Skeletal muscle cell (primary cell): Measurements from ENCODE around the gene TMCO6.
"Not testable (repeated sequence)": the region's sequence is repeated elsewhere in the genome, so short reads cannot be mapped to it uniquely, and the experiment has no call there.

ENCODE experiments used
- DNase-seq: peaks from one replicate; pipeline ENCODE4 v3.0.0-alpha.2; 2010; ENCODE audit warnings: low read depth
- H3K4me3 ChIP-seq: 2 replicates; pipeline ENCODE4 v1.5.1; 2011; ENCODE audit warnings: low read depth, mild to moderate bottlenecking, control low read depth, low read length, moderate library complexity

The TMCO6 gene

DNA sequence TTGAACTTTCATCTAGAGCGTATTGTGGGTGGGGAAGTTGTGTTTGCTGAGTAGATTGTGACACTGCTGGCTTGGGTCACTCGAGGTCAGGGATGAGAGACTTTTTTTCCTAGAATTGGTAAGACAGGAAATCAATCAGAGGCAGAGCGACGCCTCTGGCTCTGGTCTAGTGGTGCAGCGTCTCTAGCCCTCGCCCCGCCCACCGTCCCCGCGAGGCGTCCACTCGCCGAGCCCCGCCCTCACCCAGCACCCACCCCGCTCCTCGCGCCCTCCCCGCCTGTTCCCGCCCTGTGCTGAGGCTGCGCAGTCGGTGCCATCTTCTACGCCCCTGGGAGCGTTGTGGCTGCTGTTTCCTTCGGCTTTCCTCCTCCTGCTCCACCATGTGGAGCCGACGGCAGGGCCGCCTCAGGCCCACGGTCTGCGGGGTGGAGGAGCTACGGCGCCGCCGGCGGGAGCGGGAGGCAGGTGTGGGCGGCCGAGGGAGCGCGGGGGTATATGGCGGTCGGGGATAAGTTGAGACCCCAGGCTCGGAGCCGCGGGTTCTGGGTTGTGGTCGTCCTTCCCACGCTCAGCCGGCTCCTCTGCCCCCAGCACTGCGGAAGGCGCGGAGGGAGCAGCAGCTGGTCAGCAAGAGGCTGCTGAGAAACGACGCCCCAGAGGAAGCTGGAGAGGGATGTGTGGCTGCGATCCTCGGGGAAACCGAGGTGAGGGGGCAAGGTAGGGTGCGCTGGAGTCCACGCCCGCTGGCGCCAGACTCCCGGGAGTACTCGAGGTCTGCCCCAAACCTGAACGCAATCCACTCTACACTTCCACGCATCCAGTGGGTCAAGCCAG is at the start of gene TMCO6:
TSS of gene TMCO6 (plus strand) at position 304 of the 834 bp plus-strand sequence. CDS start at position 381, 77 bp downstream.
- peak; percentile 81 for DNase-seq
- peak within 1 kb of the TSS; percentile 77 for H3K4me3 ChIP-seq

DNA sequence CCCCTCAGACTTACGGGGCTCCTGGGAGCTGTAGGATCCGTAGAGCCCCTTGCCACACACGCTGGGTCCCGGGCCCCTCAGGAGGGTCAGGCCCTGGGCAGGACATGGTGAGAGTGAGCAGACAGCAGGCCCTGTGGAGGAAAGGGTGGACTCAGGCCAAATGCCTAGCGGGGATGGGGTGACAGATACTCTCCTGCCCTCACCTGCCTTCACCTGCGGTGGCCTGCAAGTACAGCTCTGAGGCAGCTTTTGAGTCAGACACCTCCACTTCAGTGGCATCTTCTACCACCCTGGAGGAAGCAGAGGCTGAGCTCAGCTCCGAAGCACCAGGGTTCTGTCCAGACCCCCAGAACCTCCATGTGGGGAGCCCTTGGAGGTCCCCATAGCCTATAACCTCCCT is 48.4 kb upstream of the TMCO6 start:
- no peak overlapping the region for H3K4me3 ChIP-seq
- no peak for DNase-seq

DNA sequence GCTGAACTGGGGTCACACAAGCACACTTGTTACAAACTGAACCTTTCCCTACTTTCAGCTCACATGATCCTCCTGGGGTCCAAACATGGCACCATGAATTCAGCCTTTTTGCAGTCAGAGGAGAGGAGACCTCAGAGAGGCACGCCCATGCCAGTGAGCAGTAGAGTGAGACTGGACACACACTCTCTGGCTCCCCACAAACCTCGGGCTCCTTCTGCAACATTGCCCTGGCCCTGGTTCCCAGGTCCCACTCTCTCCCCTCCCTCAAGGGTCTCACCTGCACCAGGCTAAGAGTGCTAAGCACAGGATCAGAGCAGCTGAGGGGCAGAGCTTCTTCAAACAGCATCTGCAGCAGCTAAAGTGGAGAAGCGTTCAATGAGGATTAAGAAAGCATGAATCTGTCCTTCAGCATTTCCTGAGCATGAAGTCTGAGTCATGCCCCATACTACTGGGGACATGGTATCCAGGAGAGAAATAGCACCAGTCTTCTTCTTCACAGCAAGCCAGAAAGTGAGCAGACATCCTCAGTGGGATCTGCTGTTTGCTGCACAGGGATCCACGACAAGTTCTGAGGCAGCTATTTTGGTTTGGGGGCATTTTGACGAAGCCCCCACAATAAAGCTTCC is 47.4 kb upstream of the TMCO6 start:
- no peak overlapping the region for H3K4me3 ChIP-seq
- DNase-seq: peak; percentile 13

DNA sequence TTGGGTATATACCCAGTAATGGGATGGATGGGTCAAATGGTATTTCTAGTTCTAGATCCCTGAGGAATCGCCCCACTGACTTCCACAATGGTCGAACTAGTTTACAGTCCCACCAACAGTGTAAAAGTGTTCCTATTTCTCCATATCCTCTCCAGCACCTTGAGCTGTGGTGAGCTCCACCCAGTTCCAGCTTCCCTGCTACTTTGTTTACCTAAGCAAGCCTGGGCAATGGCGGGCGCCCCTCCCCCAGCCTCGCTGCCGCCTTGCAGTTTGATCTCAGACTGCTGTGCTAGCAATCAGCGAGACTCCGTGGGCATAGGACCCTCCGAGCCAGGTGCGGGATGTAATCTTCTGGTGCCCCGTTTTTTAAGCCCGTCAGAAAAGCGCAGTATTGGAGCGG is 46.2 kb upstream of the TMCO6 start:
- not testable (repeated sequence) for H3K4me3 ChIP-seq, DNase-seq

DNA sequence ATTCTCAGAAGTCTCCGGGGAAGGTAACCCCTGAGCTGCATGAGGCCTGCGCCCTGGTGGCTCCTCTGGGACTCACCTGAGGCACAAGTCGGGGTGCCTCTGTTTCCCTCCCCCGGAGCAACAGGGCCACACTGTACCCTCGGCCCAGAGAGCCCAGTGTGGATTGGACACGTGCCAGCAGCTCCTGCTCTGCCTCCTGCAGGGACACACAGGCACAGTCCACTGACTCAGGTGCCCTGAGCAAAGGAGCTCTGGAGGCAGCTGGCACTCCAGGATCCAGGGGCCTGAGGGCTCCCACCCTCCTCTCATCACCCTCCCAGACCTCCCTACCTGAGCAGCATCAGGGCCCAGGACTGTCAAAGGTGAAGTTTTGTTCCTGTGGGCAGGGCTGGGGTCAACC is 45.1 kb upstream of the TMCO6 start:
- H3K4me3 ChIP-seq: no peak overlapping the region
- DNase-seq: no peak

DNA sequence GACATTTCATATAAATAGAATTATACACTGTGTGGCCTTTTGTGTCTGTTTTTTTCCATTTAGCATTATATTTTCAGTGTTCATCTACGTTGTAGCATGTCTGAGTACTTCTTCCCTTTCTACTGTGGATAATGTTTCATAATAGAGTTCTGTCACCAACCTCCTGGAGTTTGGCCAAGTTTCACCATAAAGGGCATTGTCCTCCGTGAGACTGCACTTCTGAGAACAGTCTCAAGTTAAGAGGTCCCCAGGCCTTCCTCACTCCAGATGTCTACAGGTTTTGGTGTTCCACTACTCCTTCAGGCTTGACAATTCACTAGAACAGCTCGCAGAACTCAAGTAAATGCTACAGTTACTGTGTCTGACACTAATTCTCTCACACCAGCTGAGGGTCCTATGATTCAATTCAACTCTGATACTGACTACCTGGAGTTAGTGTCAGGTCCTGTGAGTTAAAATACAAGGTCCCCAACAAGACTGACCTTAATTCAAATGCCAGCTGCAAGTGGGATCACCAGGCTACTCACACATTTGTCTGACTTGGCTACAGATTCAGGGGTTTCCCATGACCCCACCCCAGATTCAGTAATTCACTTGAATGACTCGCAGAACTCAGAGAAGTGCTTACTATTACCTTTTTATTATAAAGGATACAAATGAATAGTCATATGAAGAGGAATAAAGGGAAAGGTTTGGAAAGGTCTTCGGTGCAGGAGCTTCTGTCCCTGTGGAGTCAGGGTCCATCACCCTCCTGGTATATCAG is 43.5 kb upstream of the TMCO6 start:
- H3K4me3 ChIP-seq: no peak overlapping the region

DNA sequence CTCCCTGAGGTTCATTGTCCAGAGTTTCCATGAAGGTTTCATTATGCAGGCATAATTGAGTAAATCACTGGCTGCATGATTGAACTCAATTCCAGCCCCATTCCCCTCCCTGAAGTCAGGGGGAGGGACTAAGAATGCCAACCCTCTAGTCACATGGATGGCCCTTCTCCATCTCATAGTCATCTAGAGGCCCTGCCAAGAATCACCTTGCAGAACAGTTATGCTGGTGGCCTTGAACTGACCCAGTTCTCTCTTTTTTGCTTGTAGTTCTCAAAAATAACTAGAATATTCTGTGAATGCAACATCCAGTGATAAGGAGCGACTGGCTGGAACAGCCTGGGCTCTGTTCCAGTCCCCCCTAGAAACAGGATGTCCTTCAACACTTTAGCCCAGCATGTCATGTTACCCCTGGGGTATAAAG is 42.9 kb upstream of the TMCO6 start:
- no peak overlapping the region for H3K4me3 ChIP-seq
- no peak for DNase-seq

More for the DNA sequence above, 43.5 kb upstream of the TMCO6 start:
- DNase-seq: no peak

DNA sequence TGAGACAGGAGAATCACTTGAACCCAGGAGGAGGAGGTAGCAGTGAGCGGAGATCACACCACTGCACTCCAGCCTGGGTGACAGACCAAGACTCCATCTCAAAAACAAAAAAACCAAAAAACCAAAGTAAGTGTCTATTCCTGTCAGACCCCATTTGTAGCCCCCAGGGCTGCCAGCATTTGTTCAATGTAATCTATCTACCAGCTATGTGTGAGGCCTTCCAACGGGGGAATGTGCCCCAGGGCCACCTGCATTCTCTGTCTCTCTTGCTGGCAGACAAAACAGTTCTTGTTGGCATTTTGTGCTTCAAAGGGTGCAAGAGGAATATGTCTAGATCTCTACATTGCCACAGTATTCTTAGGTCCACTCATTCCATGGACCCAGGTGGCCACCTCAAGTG is 40.4 kb upstream of the TMCO6 start:
- H3K4me3 ChIP-seq: no peak overlapping the region
- DNase-seq: no peak

DNA sequence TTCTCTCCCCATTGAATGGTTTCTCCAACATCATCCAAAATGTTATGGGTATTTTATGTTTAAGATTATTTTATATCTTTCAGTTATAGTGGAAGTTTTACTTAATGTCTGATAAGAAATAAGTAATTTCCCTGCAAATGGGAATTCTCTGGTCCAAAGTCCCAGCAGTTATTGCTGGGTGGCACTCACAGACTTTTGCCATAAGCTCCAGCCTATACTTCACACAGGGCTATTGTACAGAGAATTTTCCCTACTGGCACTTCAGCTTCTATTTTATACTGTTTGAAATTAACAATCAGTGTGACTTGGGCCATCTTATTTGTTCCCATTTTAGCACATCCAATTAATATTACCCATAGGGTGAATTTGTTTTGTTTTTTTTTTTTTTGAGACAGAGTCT is 39.2 kb upstream of the TMCO6 start:
- DNase-seq: no peak
- no peak overlapping the region for H3K4me3 ChIP-seq

DNA sequence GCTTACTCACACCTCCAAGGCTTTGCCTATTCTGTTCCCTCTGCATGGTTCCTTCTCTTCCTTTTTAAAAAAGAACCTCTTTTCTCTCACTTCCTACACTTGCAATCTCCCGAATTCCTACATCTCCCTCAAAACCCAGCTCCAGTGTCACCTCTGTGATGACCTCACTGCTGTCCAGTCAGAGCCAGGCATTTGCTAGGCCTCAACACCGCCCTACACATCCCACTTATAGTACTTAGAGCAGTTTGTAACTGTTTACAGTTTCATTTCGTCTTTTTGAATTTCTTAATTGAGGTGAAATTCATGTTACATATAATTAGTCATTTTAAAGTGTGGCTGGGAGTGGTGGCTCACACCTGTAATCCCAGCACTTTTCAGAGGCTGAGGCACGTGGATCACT is 37.1 kb upstream of the TMCO6 start:
- DNase-seq: no peak
- H3K4me3 ChIP-seq: no peak overlapping the region

DNA sequence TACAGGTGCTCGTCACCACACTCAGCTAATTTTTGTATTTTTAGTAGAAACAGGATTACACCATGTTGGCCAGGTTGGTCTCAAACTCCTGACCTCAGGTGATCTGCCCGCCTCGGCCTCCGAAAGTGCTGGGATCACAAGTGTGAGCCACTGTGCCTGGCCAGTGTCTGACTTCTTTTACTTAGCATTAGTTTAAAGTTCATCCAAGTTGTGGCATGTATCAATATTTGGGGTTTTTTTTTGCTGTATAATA is 35.9 kb upstream of the TMCO6 start:
- not testable (repeated sequence) for H3K4me3 ChIP-seq, DNase-seq

DNA sequence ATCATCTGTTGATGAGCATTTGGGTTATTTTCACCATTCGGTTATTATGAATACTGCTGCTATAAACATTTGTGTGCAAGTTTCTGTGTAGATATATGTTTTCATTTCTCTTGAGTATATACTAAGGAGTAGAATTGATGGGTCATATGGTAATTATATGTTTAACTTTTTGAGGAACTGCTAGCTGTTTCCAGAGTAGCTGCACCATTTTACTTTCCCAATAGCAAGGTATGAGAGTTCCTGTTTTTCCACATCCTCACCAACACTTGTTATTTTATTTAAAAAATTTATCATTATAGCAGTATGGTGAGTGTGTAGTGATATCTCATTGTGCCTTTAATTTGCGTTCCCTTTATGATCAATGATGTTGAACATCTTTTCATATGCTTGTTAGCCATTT is 35.5 kb upstream of the TMCO6 start:
- no peak for DNase-seq
- no peak overlapping the region for H3K4me3 ChIP-seq

DNA sequence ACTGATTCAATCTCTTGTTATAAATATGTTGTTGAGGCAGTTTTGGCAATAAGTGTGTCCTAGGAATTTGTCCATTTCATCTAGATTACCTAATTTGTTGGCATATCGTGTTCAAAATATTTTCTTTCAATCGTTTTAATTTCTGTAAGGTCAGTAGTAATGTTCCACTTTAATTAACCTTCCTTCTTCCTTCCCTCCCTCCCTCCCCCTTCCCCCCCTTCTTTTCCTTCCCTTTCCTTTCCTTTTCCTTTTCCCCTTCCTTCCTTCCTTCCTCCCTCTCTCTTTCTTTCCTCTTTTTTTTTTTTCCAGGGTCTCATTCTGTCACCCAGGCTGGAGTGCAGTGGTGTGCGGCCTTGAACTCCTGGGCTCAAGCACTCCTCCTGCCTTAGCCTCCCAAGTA is 33.4 kb upstream of the TMCO6 start:
- no peak for DNase-seq
- no peak overlapping the region for H3K4me3 ChIP-seq

DNA sequence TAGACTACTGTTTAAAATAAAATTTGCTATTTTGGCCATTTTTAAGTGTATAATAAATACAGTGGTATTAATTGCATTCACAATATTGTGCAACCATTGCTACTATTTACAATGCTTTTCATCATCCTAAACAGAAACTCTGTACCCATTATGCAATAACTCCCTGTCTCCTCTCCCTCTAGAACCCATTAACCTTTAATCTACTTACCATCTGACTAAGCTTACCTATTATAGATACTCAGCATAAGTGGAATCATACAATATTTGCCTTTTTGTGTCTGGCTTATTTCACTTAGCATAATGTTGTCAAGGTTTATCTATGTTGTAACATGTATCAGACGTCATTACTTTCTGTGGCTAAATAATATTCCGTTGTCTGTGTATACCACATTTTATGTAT is 32.2 kb upstream of the TMCO6 start:
- DNase-seq: no peak

DNA sequence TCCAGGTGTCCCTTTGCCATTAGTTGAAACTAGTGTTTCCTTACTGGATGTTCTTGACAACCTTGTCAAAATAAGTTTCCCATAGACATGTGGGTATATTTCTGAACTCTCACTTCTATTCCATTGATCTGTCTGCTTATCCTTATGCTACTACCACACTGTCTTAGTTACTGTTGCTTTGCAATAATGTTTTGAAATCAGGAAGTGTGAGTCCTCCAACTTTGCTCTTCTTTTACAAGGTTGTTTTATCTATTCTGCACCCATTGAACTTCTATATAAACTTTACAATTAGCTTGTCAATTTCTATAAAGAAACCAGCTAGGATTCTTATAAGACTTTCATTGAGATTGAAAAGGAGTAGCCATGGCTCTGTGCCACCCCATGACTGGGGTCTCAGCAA is 30.5 kb upstream of the TMCO6 start:
- DNase-seq: no peak
- H3K4me3 ChIP-seq: no peak overlapping the region

More for the DNA sequence above, 32.2 kb upstream of the TMCO6 start:
- H3K4me3 ChIP-seq: no peak overlapping the region

DNA sequence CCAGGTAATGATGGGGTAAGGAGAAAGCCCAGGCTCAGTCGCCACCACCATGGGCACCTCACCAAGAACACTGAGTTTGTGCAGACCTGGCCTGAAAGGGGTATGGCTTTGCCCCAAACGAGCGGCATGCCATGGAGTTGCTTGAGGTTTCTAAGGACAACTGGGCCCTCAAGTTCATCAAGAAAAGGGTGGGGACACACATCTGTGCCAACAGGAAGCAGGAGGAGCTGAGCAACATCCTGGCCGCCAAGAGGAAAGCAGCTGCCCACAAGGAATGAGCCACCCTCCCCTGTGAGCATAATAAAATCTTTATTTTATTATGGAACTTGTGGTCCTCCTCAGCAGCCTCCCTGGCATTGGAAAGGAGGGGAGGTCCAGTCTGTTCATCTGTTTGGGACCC is 30.1 kb upstream of the TMCO6 start:
- no peak for DNase-seq
- no peak overlapping the region for H3K4me3 ChIP-seq

DNA sequence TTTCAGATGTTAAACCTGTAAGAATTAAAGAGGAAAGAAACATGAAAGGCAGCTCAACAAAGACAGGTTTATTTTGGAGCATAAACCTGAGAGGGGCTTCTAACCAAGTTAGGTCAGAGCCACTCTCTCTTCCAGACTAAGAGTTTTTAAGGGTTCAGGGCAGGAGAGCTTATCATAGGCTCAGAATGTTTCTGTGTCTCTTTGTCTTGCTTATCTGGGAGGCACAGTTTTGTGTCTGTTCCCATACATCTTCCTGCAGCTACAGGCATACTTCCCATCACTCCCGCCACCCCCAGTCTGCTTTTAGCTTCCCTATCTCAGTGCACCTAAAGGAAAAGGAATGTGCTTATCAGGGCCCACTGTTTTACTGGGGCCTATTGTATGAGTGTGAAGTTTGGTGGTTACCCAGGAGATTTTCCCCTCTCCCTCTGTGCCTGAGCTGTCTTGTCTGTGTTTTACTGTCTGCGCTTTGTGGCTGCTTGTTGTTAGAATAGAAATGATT is 28.2 kb upstream of the TMCO6 start:
- no peak for DNase-seq
- H3K4me3 ChIP-seq: no peak overlapping the region

DNA sequence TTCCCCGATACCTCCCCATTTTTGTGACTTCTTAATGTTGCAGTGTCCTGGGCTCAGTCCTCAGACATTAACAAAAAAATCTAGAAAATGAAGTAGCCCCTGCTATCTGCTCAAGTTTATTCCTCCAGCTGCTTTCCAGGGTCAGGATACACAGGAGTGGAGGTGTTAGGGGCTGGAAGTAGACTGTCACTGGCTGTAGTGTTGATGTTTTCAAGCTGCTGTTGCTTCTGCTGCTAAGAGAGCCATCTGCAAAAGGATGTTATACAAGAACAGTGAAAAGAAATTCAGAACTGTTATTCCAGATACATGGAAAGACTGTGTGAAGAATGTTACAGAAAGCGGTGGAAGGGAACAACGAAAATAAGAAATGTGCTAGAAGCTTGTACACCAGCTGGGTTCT is 16.9 kb upstream of the TMCO6 start:
- no peak overlapping the region for H3K4me3 ChIP-seq
- no peak for DNase-seq

DNA sequence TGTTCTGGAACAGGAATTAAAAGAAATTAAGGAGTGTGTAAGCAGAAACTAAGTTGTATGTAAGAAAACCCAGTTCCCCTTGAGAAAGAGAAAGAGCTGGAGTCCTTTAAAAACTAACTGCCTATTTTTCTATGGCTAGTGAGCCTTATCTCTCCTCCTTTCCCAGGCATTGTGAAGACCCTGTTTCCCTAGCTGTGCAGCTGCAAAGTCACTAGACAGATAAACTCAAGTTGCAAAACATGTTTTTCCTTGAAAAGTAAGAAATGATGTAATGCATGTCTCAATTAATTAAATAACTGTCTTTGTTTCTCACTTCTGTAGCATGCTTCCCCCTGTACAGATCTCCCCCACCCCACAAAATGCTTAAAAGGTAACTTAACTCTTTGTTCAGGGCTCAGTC is 16.2 kb upstream of the TMCO6 start:
- not testable (repeated sequence) for DNase-seq, H3K4me3 ChIP-seq

DNA sequence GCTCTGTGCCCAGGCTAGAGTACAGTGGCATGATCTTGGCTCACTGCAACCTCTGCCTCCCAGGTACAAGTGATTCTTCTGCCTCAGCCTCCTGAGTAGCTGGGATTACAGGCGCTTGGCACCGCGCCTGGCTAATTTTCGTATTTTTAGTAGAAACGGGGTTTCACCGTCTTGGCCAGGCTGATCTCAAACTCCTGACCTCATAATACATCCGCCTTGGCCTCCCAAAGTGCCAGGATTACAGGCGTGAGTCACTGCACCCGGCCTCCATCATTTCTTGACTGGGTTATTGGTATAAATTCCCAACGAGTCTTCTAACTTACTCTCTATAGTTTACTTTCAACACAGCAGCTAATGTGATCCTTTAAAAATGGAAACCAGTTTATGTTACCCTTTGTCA is 14.4 kb upstream of the TMCO6 start:
- DNase-seq: not testable (repeated sequence)

More for the DNA sequence above, 14.4 kb upstream of the TMCO6 start:
- H3K4me3 ChIP-seq: not testable (repeated sequence)
